ENCODE measurements around the gene FNDC3B.

DNA sequence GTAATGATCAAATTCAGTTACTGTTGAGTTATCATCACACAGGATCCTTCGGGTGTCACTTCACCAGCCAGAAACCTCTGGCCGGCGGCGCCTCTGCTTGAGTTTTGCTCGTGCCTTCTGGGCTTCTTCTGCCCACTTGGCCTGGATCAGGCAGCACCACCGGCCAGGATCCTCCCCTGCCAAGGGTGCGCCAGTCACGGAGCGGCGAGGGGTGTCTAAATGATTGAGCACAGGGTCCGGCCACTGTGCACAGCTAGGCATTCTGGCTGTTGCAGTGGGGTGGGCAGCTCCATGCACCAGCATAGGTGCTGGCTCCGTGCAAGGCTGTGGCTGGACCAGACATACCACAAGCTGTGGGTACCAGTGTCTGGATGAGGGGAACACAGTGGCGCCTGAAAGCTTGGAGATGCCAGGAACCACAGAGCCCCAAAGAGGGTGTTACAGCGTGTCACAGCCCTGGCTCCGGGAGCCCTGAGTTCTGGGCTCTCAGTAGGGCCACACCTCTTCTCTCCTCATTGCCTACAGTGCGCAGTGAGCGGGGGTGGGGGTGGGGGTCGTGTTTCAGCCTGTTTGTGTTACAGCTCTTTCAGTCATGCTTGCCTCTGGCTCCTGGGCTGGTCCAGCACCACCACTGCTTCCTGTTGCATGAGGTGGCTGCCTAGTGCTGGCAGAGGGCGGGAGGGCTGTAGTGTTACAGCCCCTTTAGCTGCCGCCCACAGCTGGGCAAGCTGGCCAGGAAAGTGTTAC is 169.4 kb downstream of the FNDC3B start:
- TF ChIP-seq FOXM1 (IDR thresholded peaks at IDR 0.05; ENCODE audit: borderline replicate concordance, low read depth) (no peak), ZBTB7A (IDR thresholded peaks at IDR 0.05; ENCODE audit: low read depth) (no peak), TCF12 (IDR thresholded peaks at IDR 0.05; ENCODE audit: low read depth) (no peak), YY1 (IDR thresholded peaks at IDR 0.05; ENCODE audit: low read depth) (no peak), TAF1 (IDR thresholded peaks at IDR 0.05; ENCODE audit: low read depth) (no peak), EP300 (IDR thresholded peaks at IDR 0.05; ENCODE audit: borderline replicate concordance) (no peak), NFIC (IDR thresholded peaks at IDR 0.05) (no peak), CEBPB (IDR thresholded peaks at IDR 0.05) (no peak), EGR1 (IDR thresholded peaks at IDR 0.05) (no peak), CREB1 (IDR thresholded peaks at IDR 0.05; ENCODE audit: low read depth) (no peak), TEAD4 (IDR thresholded peaks at IDR 0.05) (no peak)
- TF ChIP-seq, protein P1, sequence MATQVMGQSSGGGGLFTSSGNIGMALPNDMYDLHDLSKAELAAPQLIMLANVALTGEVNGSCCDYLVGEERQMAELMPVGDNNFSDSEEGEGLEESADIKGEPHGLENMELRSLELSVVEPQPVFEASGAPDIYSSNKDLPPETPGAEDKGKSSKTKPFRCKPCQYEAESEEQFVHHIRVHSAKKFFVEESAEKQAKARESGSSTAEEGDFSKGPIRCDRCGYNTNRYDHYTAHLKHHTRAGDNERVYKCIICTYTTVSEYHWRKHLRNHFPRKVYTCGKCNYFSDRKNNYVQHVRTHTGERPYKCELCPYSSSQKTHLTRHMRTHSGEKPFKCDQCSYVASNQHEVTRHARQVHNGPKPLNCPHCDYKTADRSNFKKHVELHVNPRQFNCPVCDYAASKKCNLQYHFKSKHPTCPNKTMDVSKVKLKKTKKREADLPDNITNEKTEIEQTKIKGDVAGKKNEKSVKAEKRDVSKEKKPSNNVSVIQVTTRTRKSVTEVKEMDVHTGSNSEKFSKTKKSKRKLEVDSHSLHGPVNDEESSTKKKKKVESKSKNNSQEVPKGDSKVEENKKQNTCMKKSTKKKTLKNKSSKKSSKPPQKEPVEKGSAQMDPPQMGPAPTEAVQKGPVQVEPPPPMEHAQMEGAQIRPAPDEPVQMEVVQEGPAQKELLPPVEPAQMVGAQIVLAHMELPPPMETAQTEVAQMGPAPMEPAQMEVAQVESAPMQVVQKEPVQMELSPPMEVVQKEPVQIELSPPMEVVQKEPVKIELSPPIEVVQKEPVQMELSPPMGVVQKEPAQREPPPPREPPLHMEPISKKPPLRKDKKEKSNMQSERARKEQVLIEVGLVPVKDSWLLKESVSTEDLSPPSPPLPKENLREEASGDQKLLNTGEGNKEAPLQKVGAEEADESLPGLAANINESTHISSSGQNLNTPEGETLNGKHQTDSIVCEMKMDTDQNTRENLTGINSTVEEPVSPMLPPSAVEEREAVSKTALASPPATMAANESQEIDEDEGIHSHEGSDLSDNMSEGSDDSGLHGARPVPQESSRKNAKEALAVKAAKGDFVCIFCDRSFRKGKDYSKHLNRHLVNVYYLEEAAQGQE (IDR thresholded peaks at IDR 0.05; ENCODE audit: low read depth), result no peak
- TF ChIP-seq, protein P2, sequence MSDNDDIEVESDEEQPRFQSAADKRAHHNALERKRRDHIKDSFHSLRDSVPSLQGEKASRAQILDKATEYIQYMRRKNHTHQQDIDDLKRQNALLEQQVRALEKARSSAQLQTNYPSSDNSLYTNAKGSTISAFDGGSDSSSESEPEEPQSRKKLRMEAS (IDR thresholded peaks at IDR 0.05), result no peak
- TF ChIP-seq, protein P3, sequence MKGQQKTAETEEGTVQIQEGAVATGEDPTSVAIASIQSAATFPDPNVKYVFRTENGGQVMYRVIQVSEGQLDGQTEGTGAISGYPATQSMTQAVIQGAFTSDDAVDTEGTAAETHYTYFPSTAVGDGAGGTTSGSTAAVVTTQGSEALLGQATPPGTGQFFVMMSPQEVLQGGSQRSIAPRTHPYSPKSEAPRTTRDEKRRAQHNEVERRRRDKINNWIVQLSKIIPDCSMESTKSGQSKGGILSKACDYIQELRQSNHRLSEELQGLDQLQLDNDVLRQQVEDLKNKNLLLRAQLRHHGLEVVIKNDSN (IDR thresholded peaks at IDR 0.05), result no peak

All from Ishikawa (cell line).